HEK293 (cell line): ENCODE measurements around the gene C11orf71.

Experiments used
- CTCF ChIA-PET: fragments of 350-600 bp; formaldehyde crosslinking; extraction: SDS; loops from one replicate; lab custom pipeline; 2021; ENCODE audit warnings: antibody characterized with exemption; lab: Yijun Ruan, JAX
- POLR2A ChIA-PET: fragments of 300-600 bp; formaldehyde crosslinking; extraction: SDS; loops from one replicate; lab custom pipeline; 2020; ENCODE audit warnings: antibody characterized with exemption, inconsistent platforms; lab: Yijun Ruan, JAX
- H3K27ac ChIP-seq: fragments of 200-500 bp; sonication (Bioruptor generic); 2 replicates; pipeline ENCODE4 v1.5.1; 2014; ENCODE audit warnings: low read depth, low read length, control low read depth, inconsistent platforms; ENCODE audit errors: extremely low read depth
- H3K36me3 ChIP-seq, 2 experiments: fragments of 200-500 bp in 1 of 2; sonication (Bioruptor generic) in 1 of 2; 1 replicate in 1 of 2; 2 replicates in 1 of 2; pipeline ENCODE4 v1.5.1; 2014 to 2017; ENCODE audit warnings: inconsistent platforms in 2 of 2, low read length in 2 of 2; ENCODE audit not compliant: control insufficient read depth in 2 of 2, insufficient read depth in 1 of 2
- H3K4me1 ChIP-seq: fragments of 200-500 bp; sonication (Bioruptor generic); 2 replicates; pipeline ENCODE4 v1.5.1; 2014; ENCODE audit warnings: mild to moderate bottlenecking, low read length, inconsistent platforms; ENCODE audit not compliant: control insufficient read depth, insufficient read depth
- H3K4me3 ChIP-seq: 2 replicates; pipeline ENCODE4 v1.5.1; 2011; ENCODE audit warnings: low read depth, mild to moderate bottlenecking, control low read depth, low read length, moderate library complexity
- H3K9me3 ChIP-seq: fragments of 200-500 bp; sonication (Bioruptor generic); 2 replicates; pipeline ENCODE4 v1.5.1; 2014; ENCODE audit warnings: low read depth, low read length, inconsistent platforms; ENCODE audit not compliant: control insufficient read depth, insufficient read depth
- ATF2 ChIP-seq: fragments of 450-650 bp; formaldehyde crosslinking; IDR thresholded peaks from 2 replicates; pipeline ENCODE4 v1.5.1; 2016; ENCODE audit warnings: missing biosample characterization, missing genetic modification characterization, low read depth
- GLI4 ChIP-seq: fragments of 450-650 bp; formaldehyde crosslinking; IDR thresholded peaks from 2 replicates; pipeline ENCODE4 v1.5.1; 2016; ENCODE audit warnings: missing biosample characterization, missing genetic modification characterization
- GLIS2 ChIP-seq: fragments of 450-650 bp; formaldehyde crosslinking; IDR thresholded peaks from 2 replicates; pipeline ENCODE4 v1.5.1; 2016; ENCODE audit warnings: missing biosample characterization, missing genetic modification characterization
- HOXC10 ChIP-seq: sonication (generic); formaldehyde crosslinking; IDR thresholded peaks from 2 replicates; pipeline ENCODE4 v1.8.1; 2023; ENCODE audit warnings: mild to moderate bottlenecking, missing genetic modification reagents
- INSM2 ChIP-seq: fragments of 450-650 bp; formaldehyde crosslinking; IDR thresholded peaks from 2 replicates; pipeline ENCODE4 v1.5.1; 2016; ENCODE audit warnings: missing biosample characterization, missing genetic modification characterization
- MYNN ChIP-seq: fragments of 450-650 bp; formaldehyde crosslinking; IDR thresholded peaks from 2 replicates; pipeline ENCODE4 v1.5.1; 2016; ENCODE audit warnings: missing biosample characterization, missing genetic modification characterization, borderline replicate concordance
- TRIM28 ChIP-seq: IDR thresholded peaks from 2 replicates; pipeline ENCODE4 v1.6.1; 2011; ENCODE audit warnings: low read length, control low read depth, borderline replicate concordance
- ZBTB10 ChIP-seq: fragments of 450-650 bp; formaldehyde crosslinking; IDR thresholded peaks from 2 replicates; pipeline ENCODE4 v1.5.1; 2016; ENCODE audit warnings: missing biosample characterization, missing genetic modification characterization
- ZNF248 ChIP-seq: fragments of 450-650 bp; formaldehyde crosslinking; IDR thresholded peaks from 2 replicates; pipeline ENCODE4 v1.5.1; 2017; ENCODE audit warnings: missing biosample characterization, missing genetic modification characterization
- ZNF280C ChIP-seq: fragments of 450-650 bp; formaldehyde crosslinking; IDR thresholded peaks from 2 replicates; pipeline ENCODE4 v1.5.1; 2016; ENCODE audit warnings: missing biosample characterization, missing genetic modification characterization
- ZNF324 ChIP-seq: fragments of 450-650 bp; formaldehyde crosslinking; IDR thresholded peaks from 2 replicates; pipeline ENCODE4 v1.5.1; 2016; ENCODE audit warnings: missing biosample characterization, missing genetic modification characterization
- ZNF416 ChIP-seq: fragments of 450-650 bp; formaldehyde crosslinking; IDR thresholded peaks from 2 replicates; pipeline ENCODE4 v1.5.1; 2016; ENCODE audit warnings: missing biosample characterization, missing genetic modification characterization
- ZNF555 ChIP-seq: fragments of 450-650 bp; formaldehyde crosslinking; conservative IDR thresholded peaks from 2 replicates; pipeline ENCODE4 v1.5.1; 2017; ENCODE audit warnings: missing biosample characterization, mild to moderate bottlenecking, missing genetic modification characterization, inconsistent platforms
- ZNF558 ChIP-seq: fragments of 450-650 bp; formaldehyde crosslinking; IDR thresholded peaks from 2 replicates; pipeline ENCODE4 v1.5.1; 2016; ENCODE audit warnings: missing biosample characterization, missing genetic modification characterization
- ZNF645 ChIP-seq: fragments of 450-650 bp; formaldehyde crosslinking; IDR thresholded peaks from 2 replicates; pipeline ENCODE4; 2016; ENCODE audit warnings: missing biosample characterization, missing genetic modification characterization
- ZNF776 ChIP-seq: fragments of 450-650 bp; formaldehyde crosslinking; IDR thresholded peaks from 2 replicates; pipeline ENCODE4 v1.5.0; 2017; ENCODE audit warnings: missing biosample characterization, missing genetic modification characterization, borderline replicate concordance
- ZNF777 ChIP-seq: fragments of 450-650 bp; formaldehyde crosslinking; IDR thresholded peaks from 2 replicates; pipeline ENCODE4 v1.5.1; 2017; ENCODE audit warnings: missing biosample characterization, missing genetic modification characterization, borderline replicate concordance
- ZNF785 ChIP-seq: fragments of 450-650 bp; formaldehyde crosslinking; IDR thresholded peaks from 2 replicates; pipeline ENCODE4 v1.5.1; 2016; ENCODE audit warnings: missing biosample characterization, missing genetic modification characterization

The C11orf71 gene

GRCh38 chr11:114413958-114414357 lies 13.6 kb upstream of the C11orf71 start:
- H3K27ac ChIP-seq = no peak overlapping the region
- no peaks in the 10 kb centered on the region for H3K4me1 ChIP-seq
- H3K36me3 ChIP-seq = peaks cover 3 to 47% of the 10 kb centered on the region in 2 experiments; a peak in 2 of 3 replicates
- no peaks in the 10 kb centered on the region for H3K9me3 ChIP-seq
- no peak for TF ChIP-seq ATF2 (tag by site-specific recombination)
- no peak for TF ChIP-seq GLI4 (tag by site-specific recombination)
- TF ChIP-seq, all 188 proteins: peak for 0
- POLR2A ChIA-PET = no interaction called here
- no peak overlapping the region for H3K4me3 ChIP-seq
- CTCF ChIA-PET = no interaction called here

GRCh38 chr11:114412946-114413345 lies 12.6 kb upstream of the C11orf71 start:
- H3K9me3 ChIP-seq = no peaks in the 10 kb centered on the region
- CTCF ChIA-PET = interaction anchor here (1.1 kb wide), 1 partner anchor 11 kb away, joined by 3 read pairs; no protein-coding TSS in a partner anchor
- TF ChIP-seq ZNF324 (tag by site-specific recombination) = no peak
- TF ChIP-seq INSM2 (tag by site-specific recombination) = no peak
- no peak for TF ChIP-seq ZNF558 (tag by site-specific recombination)
- TF ChIP-seq HOXC10 (CRISPR knock-in tag) = no peak
- TF ChIP-seq, all 188 proteins: peak for 0
- peaks cover 3 to 56% of the 10 kb centered on the region in 2 experiments; a peak in 2 of 3 replicates for H3K36me3 ChIP-seq
- no peak overlapping the region for H3K27ac ChIP-seq
- POLR2A ChIA-PET = no interaction called here
- no peaks in the 10 kb centered on the region for H3K4me1 ChIP-seq
- H3K4me3 ChIP-seq = no peak overlapping the region

GRCh38 chr11:114401311-114401710 lies 1.0 kb upstream of the C11orf71 start:
- ChIA-PET CTCF (interaction anchor here (0.6 to 1.0 kb wide), 2 partner anchors 11 to 563 kb away, joined by 3 to 5 read pairs; no protein-coding TSS in a partner anchor), POLR2A (no interaction called here)
- Histone ChIP-seq H3K4me1 (no peaks in the 10 kb centered on the region; the same call in 1 of the 2 replicates), H3K4me3 (peak overlapping the region; percentile 68), H3K36me3 (peaks cover 5 to 33% of the 10 kb centered on the region in 2 experiments; a peak in 2 of 3 replicates), H3K9me3 (no peaks in the 10 kb centered on the region), H3K27ac (no peak overlapping the region)
- TF ChIP-seq ZNF785 (tag by site-specific recombination) (no peak), ZNF555 (tag by site-specific recombination) (no peak), ZNF416 (no peak)

GRCh38 chr11:114400915-114401223 lies 558 bp upstream of the C11orf71 start:
- Histone ChIP-seq H3K9me3 (no peaks in the 10 kb centered on the region), H3K4me3 (peak overlapping the region; percentile 68), H3K4me1 (no peaks in the 10 kb centered on the region; the same call in 1 of the 2 replicates), H3K27ac (peak overlapping the region; percentile 93), H3K36me3 (peaks cover under 1 to 29% of the 10 kb centered on the region in 2 experiments; a peak in 2 of 3 replicates)
- ChIA-PET POLR2A (interaction anchor here (1.0 kb wide), 1 partner anchor 38 kb away, joined by 3 read pairs; the partner anchor contains the start of gene REXO2), CTCF (no interaction called here)
- TF ChIP-seq ZNF280C (tag by site-specific recombination) (no peak), MYNN (no peak), ZBTB10 (0 out of 2 replicates have a peak, but pooled peaks have one; percentile 28), TRIM28 (no peak), ZNF248 (no peak), ZNF776 (tag by site-specific recombination) (no peak), ZNF645 (tag by site-specific recombination) (no peak), GLIS2 (no peak; the same call in 1 of the 2 replicates), ZNF777 (tag by site-specific recombination) (no peak)
